Stimulated activated CD4-positive, alpha-beta T cell treated with anti-CD3 and anti-CD28 coated beads, Interleukin-15, amount 100 ng/mL, for 1 hour (primary cell): ENCODE measurements around the gene BSG.
"Not testable (repeated sequence)": the region's sequence is repeated elsewhere in the genome, so short reads cannot be mapped to it uniquely, and the experiment has no call there.

ENCODE experiments used
- DNase-seq, 2 donors: peaks; one replicate each; pipeline ENCODE4 v3.0.0-alpha.2; 2020; ENCODE audit warnings: low read depth in 1 of 2, low spot score in 1 of 2

BSG gene

GRCh38 chr19:572743-573518, 535 bp downstream of the BSG start:
- DNase-seq: no peak

GRCh38 chr19:573519-573825, 1.1 kb downstream of the BSG start:
- no peak for DNase-seq

- DNase-seq: no peak
Measured at GRCh38 chr19:574658-575526, 2.5 kb downstream of the BSG start.

- DNase-seq: no peak
Measured at GRCh38 chr19:575527-576506, 3.4 kb downstream of the BSG start.

- no peak for DNase-seq
Measured at GRCh38 chr19:576768-577438, 4.5 kb downstream of the BSG start.

GRCh38 chr19:577439-578392, 5.3 kb downstream of the BSG start:
- DNase-seq: no peak

- no peak for DNase-seq
Measured at GRCh38 chr19:579111-579841, 6.9 kb downstream of the BSG start.

- DNase-seq: no peak
Measured at GRCh38 chr19:579842-580155, 7.4 kb downstream of the BSG start.

- no peak for DNase-seq
Measured at GRCh38 chr19:580274-580835, 8.0 kb downstream of the BSG start.

- DNase-seq: no peak
Measured at GRCh38 chr19:581399-582111, 9.2 kb downstream of the BSG start.

- no peak for DNase-seq
Measured at GRCh38 chr19:582497-583197, 10.3 kb downstream of the BSG start.

- no peak for DNase-seq
Measured at GRCh38 chr19:583198-583967, 11.0 kb downstream of the BSG start.

GRCh38 chr19:583968-584239, 11.5 kb downstream of the BSG start:
- DNase-seq: no peak

GRCh38 chr19:584240-585001, 12.0 kb downstream of the BSG start:
- DNase-seq: peak; percentile 43 to 59

GRCh38 chr19:585146-585545, 12.8 kb downstream of the BSG start:
- not testable (repeated sequence) for DNase-seq

GRCh38 chr19:585551-586110, 13.2 kb downstream of the BSG start:
- no peak for DNase-seq
